Measurements from ENCODE around the gene UBE2C.

Gene UBE2C

GRCh38 chr20:45833030-45833882 lies 20.8 kb downstream of the UBE2C start, which contains the start of gene SNX21:
Gene SNX21, plus strand, starts transcription at chr20:45833799. Its CDS starts 121 bp downstream, at chr20:45833920.
- Mint-ChIP-seq H3K4me1 (peaks cover 7% of the 10 kb centered on the region), H3K27me3 (no peaks in the 10 kb centered on the region), H3K36me3 (no peaks in the 10 kb centered on the region), H3K9me3 (no peaks in the 10 kb centered on the region), H3K27ac (no peak within 1 kb of the TSS), H3K4me3 (peak within 1 kb of the TSS; percentile 92)
- DNase-seq (ENCODE audit: low spot score in 2 of 2), result peak in 1 of 2 donors; percentile 21
- ATAC-seq (ENCODE audit: low read depth), result peak; percentile 74

DNA sequence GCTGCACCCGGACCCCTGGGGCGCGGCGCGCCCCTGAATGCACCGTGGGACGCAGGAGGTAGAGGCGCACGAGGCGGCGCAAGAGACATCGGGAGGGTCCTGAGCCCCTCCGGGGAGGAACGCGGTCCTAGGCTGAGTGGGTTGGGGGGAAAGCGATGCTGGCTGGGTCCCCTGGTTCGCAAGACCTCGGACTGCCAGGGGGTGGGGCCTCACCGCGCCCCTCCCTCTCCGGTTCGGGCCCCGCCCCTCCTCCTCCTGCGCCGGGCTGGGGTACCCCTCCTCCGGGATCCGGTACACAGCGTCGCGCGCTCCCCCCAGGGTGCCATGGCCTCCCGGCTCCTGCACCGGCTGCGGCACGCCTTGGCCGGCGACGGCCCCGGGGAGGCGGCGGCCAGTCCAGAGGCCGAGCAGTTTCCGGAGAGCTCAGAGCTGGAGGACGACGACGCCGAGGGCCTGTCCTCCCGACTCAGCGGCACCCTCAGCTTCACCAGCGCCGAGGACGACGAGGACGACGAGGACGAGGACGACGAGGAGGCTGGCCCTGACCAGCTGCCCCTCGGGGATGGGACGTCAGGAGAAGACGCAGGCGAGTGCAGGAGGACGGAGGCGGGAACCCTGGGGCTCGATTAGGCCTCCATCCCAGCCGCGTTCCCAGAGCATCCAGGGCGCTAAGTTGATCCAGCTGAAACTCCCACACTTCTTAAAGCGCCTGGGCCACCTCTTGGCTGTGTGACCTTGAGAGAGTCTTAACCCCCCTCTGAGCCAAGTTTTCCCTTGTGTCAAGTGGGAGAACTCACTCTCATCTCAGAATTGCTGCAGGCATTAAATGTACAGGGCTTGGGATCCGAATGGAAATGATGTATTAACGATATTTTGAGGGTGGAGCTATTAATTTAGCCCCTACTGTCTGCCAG lies 21.7 kb downstream of the UBE2C start:
- no peaks in the 10 kb centered on the region for H3K36me3 Mint-ChIP-seq
- DNase-seq (ENCODE audit: low spot score in 2 of 2) (peak; percentile 16 to 44), ATAC-seq (ENCODE audit: low read depth) (peak; percentile 75)
- H3K9me3 Mint-ChIP-seq, result no peaks in the 10 kb centered on the region
- H3K27me3 Mint-ChIP-seq, result no peaks in the 10 kb centered on the region
- H3K27ac Mint-ChIP-seq, result no peak overlapping the region
- peak overlapping the region; percentile 92 for H3K4me3 Mint-ChIP-seq
- peaks cover 7% of the 10 kb centered on the region for H3K4me1 Mint-ChIP-seq

DNA sequence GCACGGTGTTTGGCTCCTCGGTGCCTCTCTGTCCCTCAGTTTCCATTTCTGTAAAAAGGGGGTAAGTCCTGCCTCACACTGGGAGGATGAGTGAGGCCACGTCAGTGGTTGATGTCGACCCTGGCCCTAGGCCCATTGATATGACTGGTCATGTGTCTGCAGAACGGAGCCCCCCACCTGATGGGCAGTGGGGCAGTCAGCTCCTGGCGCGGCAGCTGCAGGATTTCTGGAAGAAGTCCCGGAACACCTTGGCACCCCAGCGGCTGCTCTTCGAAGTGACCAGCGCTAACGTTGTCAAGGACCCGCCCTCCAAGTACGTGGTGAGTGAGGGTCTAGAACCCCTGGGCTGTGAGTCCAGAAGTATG lies 22.3 kb downstream of the UBE2C start:
- Mint-ChIP-seq H3K4me3 (peak overlapping the region; percentile 92), H3K4me1 (peaks cover 7% of the 10 kb centered on the region), H3K27me3 (no peaks in the 10 kb centered on the region), H3K9me3 (no peaks in the 10 kb centered on the region), H3K36me3 (no peaks in the 10 kb centered on the region), H3K27ac (no peak overlapping the region)
- DNase-seq (ENCODE audit: low spot score in 2 of 2) (no peak), ATAC-seq (ENCODE audit: low read depth) (no peak)

DNA sequence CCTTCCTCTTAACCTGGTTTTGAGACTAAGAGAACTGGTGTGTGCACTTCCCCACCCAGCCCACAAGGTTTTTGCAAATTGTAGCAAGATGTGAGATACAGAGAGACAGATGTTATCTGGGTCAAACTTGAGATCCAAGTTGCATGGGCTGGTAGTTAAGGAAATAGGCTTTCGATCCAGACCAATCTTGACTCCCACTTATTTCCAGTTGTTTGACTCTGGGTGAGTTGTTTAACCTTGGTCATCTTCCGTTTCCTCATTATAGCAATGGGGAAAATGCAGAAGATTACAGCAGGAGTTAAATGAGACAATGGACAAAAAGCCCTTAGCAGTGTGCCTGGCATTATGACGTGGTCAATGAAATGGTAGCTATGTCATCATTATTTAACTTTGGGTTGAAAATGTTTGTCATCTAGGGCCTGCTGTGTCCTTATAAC lies 22.9 kb downstream of the UBE2C start:
- Mint-ChIP-seq H3K27me3 (no peaks in the 10 kb centered on the region), H3K9me3 (no peaks in the 10 kb centered on the region), H3K4me3 (peak overlapping the region; percentile 92), H3K36me3 (no peaks in the 10 kb centered on the region), H3K4me1 (peaks cover 7% of the 10 kb centered on the region), H3K27ac (no peak overlapping the region)
- DNase-seq (ENCODE audit: low spot score in 2 of 2) (no peak), ATAC-seq (ENCODE audit: low read depth) (no peak)

DNA sequence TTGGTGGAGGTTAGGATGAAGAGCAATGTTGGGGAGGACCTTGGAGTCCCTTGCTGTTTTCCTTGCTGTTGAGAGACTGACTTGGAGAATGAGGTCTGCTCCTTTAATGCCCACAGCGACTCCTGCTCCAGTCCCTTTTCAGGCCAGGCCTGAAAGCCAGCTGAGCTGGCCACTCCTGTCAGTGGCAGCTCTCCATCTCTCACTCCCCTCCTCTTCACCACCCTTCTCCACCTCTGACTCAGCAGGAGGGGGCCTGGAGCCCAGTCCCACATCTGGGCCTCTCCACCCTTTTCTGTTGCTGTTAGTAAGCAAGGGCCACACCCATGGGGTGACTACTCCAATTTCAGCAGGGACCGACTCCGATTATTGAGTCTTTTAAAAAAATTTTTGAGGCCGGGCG lies 23.4 kb downstream of the UBE2C start:
- H3K4me3 Mint-ChIP-seq, result no peak overlapping the region
- H3K4me1 Mint-ChIP-seq, result peaks cover 7% of the 10 kb centered on the region
- H3K36me3 Mint-ChIP-seq, result no peaks in the 10 kb centered on the region
- ATAC-seq (ENCODE audit: low read depth) (no peak), DNase-seq (ENCODE audit: low spot score in 2 of 2) (no peak)
- no peak overlapping the region for H3K27ac Mint-ChIP-seq
- no peaks in the 10 kb centered on the region for H3K9me3 Mint-ChIP-seq
- H3K27me3 Mint-ChIP-seq, result no peaks in the 10 kb centered on the region

DNA sequence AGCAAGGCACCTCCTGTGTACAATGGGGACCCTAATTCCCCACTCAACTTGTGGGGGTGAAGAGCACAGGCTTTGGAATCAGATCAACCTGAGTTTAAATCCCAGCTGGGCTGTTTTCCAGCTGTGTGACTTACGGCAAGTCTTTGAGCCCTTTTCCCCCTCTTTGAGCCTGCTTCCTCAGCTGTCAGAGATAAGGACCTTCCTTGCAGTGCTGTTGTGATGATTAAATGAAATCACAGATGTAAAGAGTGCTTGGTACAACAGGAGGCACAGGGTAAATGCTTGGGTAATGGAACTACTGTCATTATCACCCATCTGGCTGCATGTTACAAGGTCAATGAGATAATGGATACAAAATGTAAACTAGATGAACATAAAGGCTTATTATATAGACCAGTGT lies 24.4 kb downstream of the UBE2C start:
- no peak overlapping the region for H3K27ac Mint-ChIP-seq
- H3K9me3 Mint-ChIP-seq, result no peaks in the 10 kb centered on the region
- H3K36me3 Mint-ChIP-seq, result no peaks in the 10 kb centered on the region
- ATAC-seq (ENCODE audit: low read depth) (no peak), DNase-seq (ENCODE audit: low spot score in 2 of 2) (no peak)
- peaks cover 8% of the 10 kb centered on the region for H3K4me1 Mint-ChIP-seq
- no peaks in the 10 kb centered on the region for H3K27me3 Mint-ChIP-seq
- no peak overlapping the region for H3K4me3 Mint-ChIP-seq

DNA sequence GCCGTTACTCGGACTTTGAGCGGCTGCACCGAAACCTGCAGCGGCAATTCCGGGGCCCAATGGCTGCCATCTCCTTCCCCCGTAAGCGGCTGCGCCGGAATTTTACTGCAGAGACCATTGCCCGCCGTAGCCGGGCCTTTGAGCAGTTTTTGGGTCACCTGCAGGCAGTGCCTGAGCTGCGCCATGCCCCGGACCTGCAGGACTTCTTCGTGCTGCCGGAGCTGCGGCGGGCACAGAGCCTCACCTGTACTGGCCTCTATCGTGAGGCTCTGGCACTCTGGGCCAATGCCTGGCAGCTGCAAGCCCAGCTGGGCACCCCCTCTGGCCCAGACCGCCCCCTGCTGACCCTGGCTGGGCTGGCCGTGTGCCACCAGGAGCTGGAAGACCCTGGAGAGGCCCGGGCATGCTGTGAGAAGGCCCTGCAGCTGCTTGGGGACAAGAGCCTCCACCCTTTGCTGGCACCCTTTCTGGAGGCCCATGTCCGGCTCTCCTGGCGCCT lies 28.3 kb downstream of the UBE2C start:
- no peak for ATAC-seq (ENCODE audit: low read depth)
- Mint-ChIP-seq H3K4me1 (peaks cover 9% of the 10 kb centered on the region), H3K27me3 (no peaks in the 10 kb centered on the region), H3K27ac (no peak overlapping the region), H3K9me3 (no peaks in the 10 kb centered on the region), H3K36me3 (peaks cover 13% of the 10 kb centered on the region), H3K4me3 (no peak overlapping the region)
- no peak for DNase-seq (ENCODE audit: low spot score in 2 of 2)

- Mint-ChIP-seq H3K27ac (peak overlapping the region; percentile 65), H3K27me3 (no peaks in the 10 kb centered on the region), H3K4me3 (peak overlapping the region; percentile 33), H3K9me3 (no peaks in the 10 kb centered on the region), H3K36me3 (peaks cover 13% of the 10 kb centered on the region), H3K4me1 (peaks cover 9% of the 10 kb centered on the region)
- DNase-seq (ENCODE audit: low spot score in 2 of 2) (no peak), ATAC-seq (ENCODE audit: low read depth) (no peak)
These were observed 29.1 kb downstream of the UBE2C start for GRCh38 chr20:45841407-45842129.

- DNase-seq (ENCODE audit: low spot score in 2 of 2), result peak in 1 of 2 donors; percentile 37
- Mint-ChIP-seq H3K4me1 (peaks cover 9% of the 10 kb centered on the region), H3K4me3 (peak overlapping the region; percentile 33), H3K27me3 (no peaks in the 10 kb centered on the region), H3K27ac (peak overlapping the region; percentile 65), H3K9me3 (no peaks in the 10 kb centered on the region), H3K36me3 (peaks cover 13% of the 10 kb centered on the region)
- peak; percentile 100 for ATAC-seq (ENCODE audit: low read depth)
These were observed 29.8 kb downstream of the UBE2C start for GRCh38 chr20:45842169-45842812.

GRCh38 chr20:45843506-45843905 lies 31.1 kb downstream of the UBE2C start:
- Mint-ChIP-seq H3K36me3 (peaks cover 14% of the 10 kb centered on the region), H3K4me3 (no peak overlapping the region), H3K9me3 (no peaks in the 10 kb centered on the region), H3K27me3 (no peaks in the 10 kb centered on the region), H3K4me1 (peaks cover 9% of the 10 kb centered on the region), H3K27ac (no peak overlapping the region)
- no peak for ATAC-seq (ENCODE audit: low read depth)
- DNase-seq (ENCODE audit: low spot score in 2 of 2), result no peak

GRCh38 chr20:45845452-45845851 lies 33.0 kb downstream of the UBE2C start:
- Mint-ChIP-seq H3K36me3 (peaks cover 17% of the 10 kb centered on the region), H3K9me3 (no peaks in the 10 kb centered on the region), H3K4me1 (peaks cover 9% of the 10 kb centered on the region), H3K27ac (no peak overlapping the region), H3K4me3 (no peak overlapping the region), H3K27me3 (no peaks in the 10 kb centered on the region)
- ATAC-seq (ENCODE audit: low read depth) (no peak), DNase-seq (ENCODE audit: low spot score in 2 of 2) (no peak)

DNA sequence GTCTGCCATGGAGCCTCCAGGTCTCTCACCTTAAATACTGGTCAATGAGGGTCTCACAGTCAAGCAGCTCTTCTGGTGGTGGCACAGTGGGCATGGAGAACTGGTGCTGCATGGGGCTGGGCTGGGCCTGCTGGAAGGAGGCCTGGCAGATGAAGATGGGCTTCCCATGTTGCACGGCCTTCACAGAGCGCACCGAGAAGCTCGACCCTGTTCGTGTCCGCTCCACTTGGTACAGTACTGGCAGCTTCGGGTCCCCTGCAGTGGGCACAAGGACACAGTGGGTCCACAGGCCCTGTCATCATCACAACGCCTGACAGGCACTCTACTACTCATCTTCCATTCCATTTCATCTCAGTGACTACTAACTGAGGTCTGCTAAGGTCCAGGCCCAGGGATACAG lies 36.0 kb downstream of the UBE2C start:
- H3K36me3 Mint-ChIP-seq, result peaks cover 16% of the 10 kb centered on the region
- H3K27ac Mint-ChIP-seq, result peak overlapping the region; percentile 74
- H3K4me1 Mint-ChIP-seq, result peaks cover 2% of the 10 kb centered on the region
- H3K4me3 Mint-ChIP-seq, result no peak overlapping the region
- DNase-seq (ENCODE audit: low spot score in 2 of 2) (no peak), ATAC-seq (ENCODE audit: low read depth) (no peak)
- no peaks in the 10 kb centered on the region for H3K9me3 Mint-ChIP-seq
- H3K27me3 Mint-ChIP-seq, result no peaks in the 10 kb centered on the region

DNA sequence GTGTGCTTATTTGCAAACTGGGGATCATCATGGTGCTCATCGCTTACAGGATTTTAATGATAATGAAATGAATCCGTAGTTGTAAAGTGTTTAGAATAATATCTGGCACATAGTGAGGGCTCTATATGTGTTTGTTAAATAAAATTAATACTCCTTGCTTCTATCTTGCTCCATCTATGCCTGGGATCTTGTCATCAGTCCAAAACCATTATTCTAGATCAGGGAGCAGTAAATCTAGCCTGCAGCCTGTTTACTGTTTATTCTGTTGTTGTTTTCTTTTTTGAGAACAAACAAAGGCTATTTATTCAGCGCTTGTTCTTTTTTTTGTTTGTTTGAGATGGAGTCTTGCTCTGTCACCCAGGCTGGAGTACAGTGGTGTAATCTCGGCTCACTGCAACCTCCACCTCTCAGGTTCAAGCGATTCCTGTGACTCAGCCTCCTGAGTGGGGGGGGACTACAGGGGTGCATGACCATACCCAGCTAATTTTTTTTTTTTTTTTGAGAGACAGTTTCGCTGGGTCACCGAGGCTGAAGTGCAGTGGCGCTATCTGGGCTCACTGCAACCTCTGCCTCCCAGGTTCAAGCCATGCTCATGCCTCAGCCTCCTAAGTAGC lies 36.6 kb downstream of the UBE2C start:
- peak overlapping the region; percentile 74 for H3K27ac Mint-ChIP-seq
- H3K27me3 Mint-ChIP-seq, result no peaks in the 10 kb centered on the region
- no peak for ATAC-seq (ENCODE audit: low read depth)

More for the DNA sequence above, 36.6 kb downstream of the UBE2C start:
- Mint-ChIP-seq H3K4me1 (peaks cover 2% of the 10 kb centered on the region), H3K36me3 (peaks cover 16% of the 10 kb centered on the region), H3K4me3 (no peak overlapping the region), H3K9me3 (no peaks in the 10 kb centered on the region)
- no peak for DNase-seq (ENCODE audit: low spot score in 2 of 2)

All from memory B cell (primary cell).